ENCODE data around the gene RBKS. TPM values are rescaled to one million over a fixed set of nuclear protein-coding genes. Genes with fewer than 3 reads are reported as not detected.

RBKS gene
- total RNA-seq, 3 donors from 2014 or later: 5.9 to 10.6 (median 10.3) TPM

- ATAC-seq (no peak), DNase-seq (no peak)
- intact Hi-C loops (cut with DNase I, micrococcal nuclease): no loop called here
Measured at GRCh38 chr2:27912512-27912911, 22.3 kb upstream of the RBKS start.

GRCh38 chr2:27911458-27912210, 21.4 kb upstream of the RBKS start:
- no peak overlapping the region for H3K4me3 ChIP-seq
- DNase-seq (no peak), ATAC-seq (no peak)
- H3K9me3 ChIP-seq: no peaks in the 10 kb centered on the region
- H3K36me3 ChIP-seq (ENCODE audit: low read depth): no peaks in the 10 kb centered on the region
- no peaks in the 10 kb centered on the region for H3K4me1 ChIP-seq (ENCODE audit: low read depth)
- intact Hi-C loops (cut with DNase I, micrococcal nuclease): no loop called here
- no peak for TF ChIP-seq CTCF (IDR thresholded peaks at IDR 0.05)

More at GRCh38 chr2:27912512-27912911, 22.3 kb upstream of the RBKS start:
- H3K4me1 ChIP-seq (ENCODE audit: low read depth): no peaks in the 10 kb centered on the region
- no peak overlapping the region for H3K4me3 ChIP-seq
- no peaks in the 10 kb centered on the region for H3K9me3 ChIP-seq
- TF ChIP-seq CTCF (IDR thresholded peaks at IDR 0.05): no peak
- no peaks in the 10 kb centered on the region for H3K36me3 ChIP-seq (ENCODE audit: low read depth)

- no peak for TF ChIP-seq CTCF (IDR thresholded peaks at IDR 0.05)
- intact Hi-C loops (cut with DNase I, micrococcal nuclease): no loop called here
- ATAC-seq (no peak), DNase-seq (no peak)
- Histone ChIP-seq H3K36me3 (ENCODE audit: low read depth) (no peaks in the 10 kb centered on the region), H3K9me3 (no peaks in the 10 kb centered on the region), H3K4me3 (no peak overlapping the region), H3K4me1 (ENCODE audit: low read depth) (no peaks in the 10 kb centered on the region)
Measured at GRCh38 chr2:27909901-27910300, 19.7 kb upstream of the RBKS start.

DNA sequence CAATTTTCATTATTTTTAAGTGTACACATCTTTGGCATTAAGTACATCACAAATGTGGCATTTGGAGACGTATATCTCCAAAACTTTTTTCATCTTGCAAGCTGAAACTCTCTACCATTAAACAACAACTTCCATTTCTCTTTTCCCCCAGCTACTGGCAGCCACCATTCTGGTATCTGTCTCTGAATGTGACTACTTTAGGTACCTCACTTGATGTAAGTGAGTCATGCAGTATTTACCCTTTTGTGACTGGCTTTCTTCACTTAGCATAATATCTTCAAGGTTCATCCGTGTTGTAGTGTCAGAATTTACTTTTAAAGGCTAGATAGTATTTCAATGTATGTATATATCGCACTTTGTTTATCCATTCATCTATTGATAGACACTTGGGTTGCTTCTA, 17.4 kb upstream of the RBKS start:
- no peak overlapping the region for H3K4me3 ChIP-seq
- no peaks in the 10 kb centered on the region for H3K9me3 ChIP-seq
- ATAC-seq: no peak
- H3K4me1 ChIP-seq (ENCODE audit: low read depth): no peaks in the 10 kb centered on the region
- no peak for TF ChIP-seq CTCF (IDR thresholded peaks at IDR 0.05)
- no peaks in the 10 kb centered on the region for H3K36me3 ChIP-seq (ENCODE audit: low read depth)
- intact Hi-C loops (cut with DNase I, micrococcal nuclease): no loop called here
- no peak for DNase-seq

DNA sequence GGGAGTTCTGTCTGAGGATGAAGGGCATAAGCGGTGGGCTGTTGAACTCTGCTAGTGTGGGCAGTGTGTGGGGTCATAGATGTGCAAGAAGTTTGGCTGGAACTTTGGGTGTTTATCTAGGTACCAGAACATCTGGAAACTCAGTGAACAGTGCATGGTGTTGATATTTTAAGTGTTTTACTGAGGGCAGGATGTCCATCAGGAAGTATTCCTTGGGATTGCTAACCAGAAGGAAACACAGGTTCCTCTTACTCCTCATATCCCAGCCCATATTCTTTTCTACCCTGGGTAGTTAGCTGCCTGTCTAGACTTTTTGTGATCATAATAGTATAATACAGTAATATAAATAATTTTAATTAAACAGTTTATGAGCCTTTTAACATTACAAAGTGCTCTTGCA, 15.9 kb upstream of the RBKS start:
- intact Hi-C loops (cut with DNase I, micrococcal nuclease): no loop called here
- no peak for ATAC-seq
- no peak for TF ChIP-seq CTCF (IDR thresholded peaks at IDR 0.05)

DNA sequence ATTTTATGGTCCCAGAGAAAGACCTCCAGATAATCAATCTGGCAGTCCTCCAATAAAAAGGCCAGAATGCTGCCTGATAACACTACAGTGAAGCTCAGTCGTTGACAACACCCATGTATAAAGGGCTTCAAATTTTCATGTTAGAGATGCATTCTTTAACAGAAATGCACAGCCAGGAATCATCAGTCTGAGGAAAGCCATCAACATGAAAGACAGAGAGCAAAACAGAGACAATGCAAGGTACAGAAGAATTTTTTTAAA, 14.1 kb upstream of the RBKS start:
- no peak overlapping the region for H3K4me3 ChIP-seq
- TF ChIP-seq CTCF (IDR thresholded peaks at IDR 0.05): no peak
- no peaks in the 10 kb centered on the region for H3K4me1 ChIP-seq (ENCODE audit: low read depth)
- no peaks in the 10 kb centered on the region for H3K9me3 ChIP-seq
- ATAC-seq (no peak), DNase-seq (no peak)
- H3K36me3 ChIP-seq (ENCODE audit: low read depth): no peaks in the 10 kb centered on the region
- intact Hi-C loops (cut with DNase I, micrococcal nuclease): no loop called here

More for the DNA sequence above, 15.9 kb upstream of the RBKS start:
- Histone ChIP-seq H3K4me1 (ENCODE audit: low read depth) (no peaks in the 10 kb centered on the region), H3K36me3 (ENCODE audit: low read depth) (no peaks in the 10 kb centered on the region), H3K4me3 (no peak overlapping the region), H3K9me3 (no peaks in the 10 kb centered on the region)
- no peak for DNase-seq
